Suprapubic skin (tissue), 4 donors: ENCODE results near the gene CSMD2.

Experiments used
- CTCF ChIP-seq, 2 donors: fragments of 200-600 bp in 1 of 2; fragments of 450-650 bp in 1 of 2; sonication (generic) in 1 of 2; IDR thresholded peaks; one replicate each; pipeline ENCODE4 v1.5.1; 2016 to 2019; ENCODE audit warnings: antibody characterized with exemption in 2 of 2, mild to moderate bottlenecking in 1 of 2, moderate library complexity in 1 of 2
- EP300 ChIP-seq: sonication (generic); formaldehyde crosslinking; IDR thresholded peaks from one replicate; pipeline ENCODE4 v1.6.1; 2017; ENCODE audit warnings: antibody characterized with exemption
- POLR2A ChIP-seq, 2 donors: fragments of 450-650 bp; IDR thresholded peaks; one replicate each; pipeline ENCODE4 v1.6.1; 2017; ENCODE audit warnings: antibody characterized with exemption in 2 of 2, mild to moderate bottlenecking in 2 of 2, moderate library complexity in 2 of 2
- POLR2AphosphoS5 ChIP-seq, 3 donors: sonication (generic); formaldehyde crosslinking; IDR thresholded peaks; one replicate each; pipeline ENCODE4 v1.6.1; 2017; ENCODE audit warnings: antibody characterized with exemption in 3 of 3

GRCh38 chr1:33640114-33640660, 524.8 kb downstream of the CSMD2 start:
- TF ChIP-seq CTCF (IDR thresholded peaks at IDR 0.05) (no peak), POLR2A (IDR thresholded peaks at IDR 0.05) (no peak), POLR2AphosphoS5 (IDR thresholded peaks at IDR 0.05) (no peak), EP300 (no peak)
